GM19240 (cell line): Measurements from ENCODE around the gene PRKCD.
A peak's percentile ranks its signal among the peaks of the same experiment; 100 is the strongest.

Source experiments
- DNase-seq: peaks from one replicate; pipeline ENCODE4 v3.0.0; 2011; ENCODE audit warnings: low spot score; ENCODE audit not compliant: insufficient read length

PRKCD gene

GRCh38 chr3:53155760-53156159 lies 5.2 kb upstream of the PRKCD start:
- no peak for DNase-seq

- DNase-seq = no peak
Observed at GRCh38 chr3:53156368-53156834, 4.6 kb upstream of the PRKCD start.

GRCh38 chr3:53157974-53158580 lies 2.9 kb upstream of the PRKCD start:
- DNase-seq = no peak

- DNase-seq = no peak
Observed at GRCh38 chr3:53158765-53159155, 2.2 kb upstream of the PRKCD start.

GRCh38 chr3:53159156-53160060 lies 1.6 kb upstream of the PRKCD start:
- DNase-seq = no peak

GRCh38 chr3:53160061-53160659 lies 849 bp upstream of the PRKCD start:
- no peak for DNase-seq

GRCh38 chr3:53161450-53161819 lies 426 bp downstream of the PRKCD start:
- DNase-seq = no peak

- DNase-seq = peak; percentile 57
Observed at GRCh38 chr3:53161820-53162671, 1.0 kb downstream of the PRKCD start.

- DNase-seq = peak; percentile 64
Observed at GRCh38 chr3:53162672-53163443, 1.8 kb downstream of the PRKCD start.

- no peak for DNase-seq
Observed at GRCh38 chr3:53163444-53164387, 2.7 kb downstream of the PRKCD start.

- DNase-seq = no peak
Observed at GRCh38 chr3:53164911-53165310, 3.9 kb downstream of the PRKCD start.

GRCh38 chr3:53166206-53166605 lies 5.2 kb downstream of the PRKCD start:
- no peak for DNase-seq

- DNase-seq = no peak
Observed at GRCh38 chr3:53166781-53167291, 5.8 kb downstream of the PRKCD start.

GRCh38 chr3:53167418-53168174 lies 6.6 kb downstream of the PRKCD start:
- DNase-seq = no peak

- no peak for DNase-seq
Observed at GRCh38 chr3:53168175-53168923, 7.3 kb downstream of the PRKCD start.

- no peak for DNase-seq
Observed at GRCh38 chr3:53169045-53169831, 8.2 kb downstream of the PRKCD start.

- DNase-seq = no peak
Observed at GRCh38 chr3:53169832-53170324, 8.9 kb downstream of the PRKCD start.
